Stimulated activated CD8-positive, alpha-beta memory T cell treated with anti-CD3 and anti-CD28 coated beads, Interleukin-15, amount 100 ng/mL, for 24 hours (primary cell): ENCODE results near the gene CYP2A13.
"Not testable (repeated sequence)": the region's sequence is repeated elsewhere in the genome, so short reads cannot be mapped to it uniquely, and the experiment has no call there.

Source experiments
- DNase-seq: peaks from one replicate; pipeline ENCODE4 v3.0.0-alpha.2; 2020; ENCODE audit warnings: low read depth

CYP2A13 gene

GRCh38 chr19:41120929-41121911 lies 33.0 kb downstream of the CYP2A13 start:
- DNase-seq = peak; percentile 23

- DNase-seq = not testable (repeated sequence)
These were observed 34.6 kb downstream of the CYP2A13 start for GRCh38 chr19:41122846-41123245.

- no peak for DNase-seq
These were observed 35.6 kb downstream of the CYP2A13 start for GRCh38 chr19:41123716-41124294.

GRCh38 chr19:41126765-41127203 lies 38.5 kb downstream of the CYP2A13 start:
- not testable (repeated sequence) for DNase-seq

- DNase-seq = not testable (repeated sequence)
These were observed 39.1 kb downstream of the CYP2A13 start for GRCh38 chr19:41127362-41127761.

GRCh38 chr19:41127801-41128300 lies 39.6 kb downstream of the CYP2A13 start:
- DNase-seq = peak; percentile 55

- no peak for DNase-seq
These were observed 40.4 kb downstream of the CYP2A13 start for GRCh38 chr19:41128692-41129091.

GRCh38 chr19:41131186-41131585 lies 42.9 kb downstream of the CYP2A13 start:
- no peak for DNase-seq

- no peak for DNase-seq
These were observed 45.0 kb downstream of the CYP2A13 start for GRCh38 chr19:41133260-41133659.

- no peak for DNase-seq
These were observed 46.4 kb downstream of the CYP2A13 start for GRCh38 chr19:41134616-41135015.

GRCh38 chr19:41135390-41136384 lies 47.4 kb downstream of the CYP2A13 start:
- peak; percentile 14 for DNase-seq

- DNase-seq = no peak
These were observed 48.6 kb downstream of the CYP2A13 start for GRCh38 chr19:41136636-41137455.

GRCh38 chr19:41144403-41144802 lies 56.2 kb downstream of the CYP2A13 start:
- DNase-seq = peak; percentile 68
